PC-3 (cell line): Measurements from ENCODE around the gene IRF3. TPM values are rescaled to one million over a fixed set of nuclear protein-coding genes. Genes with fewer than 3 reads are reported as not detected.

Experiments used
- ATAC-seq: fragments of 200-7000 bp; cut with Tn5 transposase; 2 replicates; pipeline ENCODE4 v1.9.1; 2020; ENCODE audit warnings: mild to moderate bottlenecking, moderate library complexity
- BruUV-seq: library from RNA; stranded (reverse); fragments of 400-500 nt; replicated peaks from 2 replicates; lab custom pipeline; 2021; lab: Mats Ljungman, UMichigan
- CTCF ChIA-PET: fragments of 300-600 bp; sonication (Branson Sonifier 250); formaldehyde crosslinking; loops from one replicate; lab custom pipeline; 2022; ENCODE audit warnings: antibody characterized with exemption; lab: Charles Lee
- POLR2A ChIA-PET: fragments of 300-600 bp; sonication (Branson Sonifier 250); formaldehyde crosslinking; loops from one replicate; lab custom pipeline; 2022; ENCODE audit warnings: antibody characterized with exemption; ENCODE audit not compliant: unreplicated experiment; lab: Charles Lee
- DNase-seq: peaks from one replicate; pipeline ENCODE4 v3.0.0-alpha.2; 2015
- H2AFZ ChIP-seq: fragments of 300-600 bp; sonication (generic); 2 replicates; pipeline ENCODE4 v1.6.0; 2016; ENCODE audit warnings: antibody characterized with exemption, low read length
- H3F3A ChIP-seq: fragments of 300-600 bp; sonication (generic); one replicate; pipeline ENCODE4 v1.6.0; 2017; ENCODE audit warnings: antibody characterized with exemption, low read length, control low read depth, mild to moderate bottlenecking; ENCODE audit not compliant: unreplicated experiment
- H3K27ac ChIP-seq: fragments of 300-600 bp; sonication (generic); 2 replicates; pipeline ENCODE4 v1.5.1; 2016; ENCODE audit warnings: mild to moderate bottlenecking, low read length
- H3K27me3 ChIP-seq: fragments of 300-600 bp; sonication (generic); 2 replicates; pipeline ENCODE4 v1.6.1; 2016; ENCODE audit warnings: low read length, mixed read lengths
- H3K36me3 ChIP-seq: fragments of 300-600 bp; sonication (generic); 2 replicates; pipeline ENCODE4 v1.6.1; 2016; ENCODE audit warnings: low read depth, mixed run types, low read length, mixed read lengths
- H3K4me1 ChIP-seq: fragments of 300-600 bp; sonication (generic); 2 replicates; pipeline ENCODE4 v1.5.1; 2016; ENCODE audit warnings: low read length; ENCODE audit not compliant: insufficient read depth
- H3K4me2 ChIP-seq: fragments of 300-600 bp; sonication (generic); 2 replicates; pipeline ENCODE4 v1.6.0; 2016; ENCODE audit warnings: low read length
- H3K4me3 ChIP-seq: fragments of 300-600 bp; sonication (generic); 2 replicates; pipeline ENCODE4 v1.5.1; 2016; ENCODE audit warnings: mild to moderate bottlenecking, low read length, mixed read lengths
- H3K79me2 ChIP-seq: fragments of 300-600 bp; sonication (generic); 2 replicates; pipeline ENCODE4 v1.6.1; 2017; ENCODE audit warnings: low read length, mixed read lengths
- H3K9ac ChIP-seq: fragments of 300-600 bp; sonication (generic); 2 replicates; pipeline ENCODE4 v1.6.0; 2016; ENCODE audit warnings: mild to moderate bottlenecking, low read length
- H3K9me2 ChIP-seq: fragments of 300-600 bp; sonication (generic); replicated peaks from 2 replicates; pipeline ENCODE4 v1.6.1; 2016; ENCODE audit warnings: mixed run types, low read length, mixed read lengths
- H3K9me3 ChIP-seq: fragments of 300-600 bp; sonication (generic); 2 replicates; pipeline ENCODE4 v1.6.1; 2016; ENCODE audit warnings: low read length, mixed read lengths
- H4K20me1 ChIP-seq: fragments of 300-600 bp; sonication (generic); 2 replicates; pipeline ENCODE4 v1.6.1; 2016; ENCODE audit warnings: low read length, mixed read lengths
- EZH2 ChIP-seq: fragments of 300-600 bp; sonication (generic); IDR thresholded peaks from one replicate; pipeline ENCODE4 v1.6.1; 2017; ENCODE audit warnings: antibody characterized with exemption, mild to moderate bottlenecking, low read length; ENCODE audit not compliant: unreplicated experiment
- EZH2phosphoT487 ChIP-seq: fragments of 300-600 bp; sonication (generic); IDR thresholded peaks from 2 replicates; pipeline ENCODE4 v1.6.1; 2018; ENCODE audit warnings: mild to moderate bottlenecking, antibody characterized with exemption, low read length, borderline replicate concordance
- intact Hi-C: fragments of 100-400 bp; cut with micrococcal nuclease; formaldehyde crosslinking; loops from 2 replicates; pipeline ENCODE4 v1.9.0; 2023
- total RNA-seq: library from RNA; depleted of rRNA; stranded (reverse); fragments of >200 nt; gene quantifications from 2 replicates; pipeline ENCODE4 v1.2.3, GENCODE V29; 2014
- TF ChIP-seq, protein P1 (sequence below): fragments of 300-600 bp; sonication (generic); conservative IDR thresholded peaks from 2 replicates; pipeline ENCODE4 v1.5.1; 2017; ENCODE audit warnings: antibody characterized with exemption, low read depth, mild to moderate bottlenecking, low read length

The IRF3 gene
- total RNA-seq, 1 experiment from 2014 or later = 236 TPM

- intact Hi-C loops = loop anchor here (1.0 to 2.0 kb wide), 3 partner anchors 12 to 74 kb away; partner anchors contain the start of genes PRR12 and RRAS
- BruUV-seq = TSS peak; percentile 4
- ChIA-PET CTCF (interaction anchor here (0.6 kb wide), 1 partner anchor 93 kb away, joined by 3 read pairs; no protein-coding TSS in a partner anchor), POLR2A (interaction anchor here (0.6 to 1.1 kb wide), 6 partner anchors 24 to 102 kb away, joined by 3 to 5 read pairs (median 4); partner anchors contain the start of genes AP2A1, CPT1C and RRAS)
- peak overlapping the region; percentile 89 for H3K4me3 ChIP-seq
- H3F3A ChIP-seq = no peaks in the 10 kb centered on the region
- DNase-seq (peak; percentile 97), ATAC-seq (peak; percentile 62)
- peak overlapping the region; percentile 98 for H3K4me2 ChIP-seq
- no peaks in the 10 kb centered on the region for H3K9me2 ChIP-seq
- H3K79me2 ChIP-seq = peaks cover 36% of the 10 kb centered on the region
- peaks cover 14% of the 10 kb centered on the region for H3K36me3 ChIP-seq
- H3K27me3 ChIP-seq = no peaks in the 10 kb centered on the region
- peak overlapping the region; percentile 84 for H3K9ac ChIP-seq
- H3K4me1 ChIP-seq = peaks cover 18% of the 10 kb centered on the region
- H2AFZ ChIP-seq = peak overlapping the region; percentile 88
- TF ChIP-seq, protein P1, sequence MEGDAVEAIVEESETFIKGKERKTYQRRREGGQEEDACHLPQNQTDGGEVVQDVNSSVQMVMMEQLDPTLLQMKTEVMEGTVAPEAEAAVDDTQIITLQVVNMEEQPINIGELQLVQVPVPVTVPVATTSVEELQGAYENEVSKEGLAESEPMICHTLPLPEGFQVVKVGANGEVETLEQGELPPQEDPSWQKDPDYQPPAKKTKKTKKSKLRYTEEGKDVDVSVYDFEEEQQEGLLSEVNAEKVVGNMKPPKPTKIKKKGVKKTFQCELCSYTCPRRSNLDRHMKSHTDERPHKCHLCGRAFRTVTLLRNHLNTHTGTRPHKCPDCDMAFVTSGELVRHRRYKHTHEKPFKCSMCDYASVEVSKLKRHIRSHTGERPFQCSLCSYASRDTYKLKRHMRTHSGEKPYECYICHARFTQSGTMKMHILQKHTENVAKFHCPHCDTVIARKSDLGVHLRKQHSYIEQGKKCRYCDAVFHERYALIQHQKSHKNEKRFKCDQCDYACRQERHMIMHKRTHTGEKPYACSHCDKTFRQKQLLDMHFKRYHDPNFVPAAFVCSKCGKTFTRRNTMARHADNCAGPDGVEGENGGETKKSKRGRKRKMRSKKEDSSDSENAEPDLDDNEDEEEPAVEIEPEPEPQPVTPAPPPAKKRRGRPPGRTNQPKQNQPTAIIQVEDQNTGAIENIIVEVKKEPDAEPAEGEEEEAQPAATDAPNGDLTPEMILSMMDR = no peak
- TF ChIP-seq EZH2 = no peak
- TF ChIP-seq EZH2phosphoT487 = no peak
- H3K27ac ChIP-seq = peak overlapping the region; percentile 60
- peaks cover 3% of the 10 kb centered on the region; the same call in 1 of the 2 replicates for H4K20me1 ChIP-seq
- no peaks in the 10 kb centered on the region for H3K9me3 ChIP-seq
These were observed 1.3 kb downstream of the IRF3 start for GRCh38 chr19:49664171-49665035.

- H3K4me2 ChIP-seq = no peak overlapping the region
- intact Hi-C loops = no loop called here
- H3K9me3 ChIP-seq = no peaks in the 10 kb centered on the region
- H3K36me3 ChIP-seq = peaks cover 24% of the 10 kb centered on the region
- no peak overlapping the region for H3K4me3 ChIP-seq
- peaks cover 18% of the 10 kb centered on the region for H3K4me1 ChIP-seq
- DNase-seq = no peak
- TF ChIP-seq EZH2phosphoT487 (no peak), EZH2 (no peak)
- TF ChIP-seq, protein P1 = no peak
- H3F3A ChIP-seq = no peaks in the 10 kb centered on the region
- ATAC-seq = no peak
- H3K27me3 ChIP-seq = no peaks in the 10 kb centered on the region
- H2AFZ ChIP-seq = no peak overlapping the region
- ChIA-PET POLR2A (no interaction called here), CTCF (no interaction called here)
- H3K79me2 ChIP-seq = peaks cover 36% of the 10 kb centered on the region
- no peaks in the 10 kb centered on the region for H3K9me2 ChIP-seq
- H4K20me1 ChIP-seq = peaks cover 3% of the 10 kb centered on the region; the same call in 1 of the 2 replicates
- H3K9ac ChIP-seq = no peak overlapping the region
- BruUV-seq = no TSS peak
- H3K27ac ChIP-seq = no peak overlapping the region
These were observed 2.4 kb downstream of the IRF3 start for GRCh38 chr19:49663224-49663623.

DNA sequence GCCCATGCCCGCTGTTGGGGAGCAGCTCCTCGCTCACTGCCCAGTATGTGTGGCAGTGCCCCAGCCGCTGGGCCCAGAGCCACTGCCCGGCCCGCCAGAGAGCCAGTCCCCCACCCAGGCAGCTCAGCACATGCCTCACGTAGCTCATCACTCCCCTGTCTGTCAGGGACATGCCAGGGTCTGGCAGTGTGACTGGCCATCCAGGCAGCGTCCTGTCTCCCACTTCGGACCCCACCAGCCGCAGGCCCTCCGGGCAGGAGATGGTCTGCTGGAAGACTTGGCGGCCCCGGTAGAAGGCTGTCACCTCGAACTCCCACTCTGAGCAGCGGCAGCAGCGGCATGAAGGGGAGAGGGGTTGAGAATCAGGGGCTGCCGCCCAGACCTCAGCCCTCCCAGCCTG, 3.6 kb downstream of the IRF3 start:
- no peak overlapping the region for H2AFZ ChIP-seq
- no peaks in the 10 kb centered on the region for H3K9me2 ChIP-seq
- intact Hi-C loops = no loop called here
- DNase-seq (no peak), ATAC-seq (no peak)
- H3K4me3 ChIP-seq = no peak overlapping the region
- POLR2A ChIA-PET = no interaction called here
- TSS peak; percentile 10 for BruUV-seq
- CTCF ChIA-PET = no interaction called here
- H3K9ac ChIP-seq = no peak overlapping the region
- H3K79me2 ChIP-seq = peaks cover 27% of the 10 kb centered on the region
- TF ChIP-seq, protein P1 = no peak
- no peak for TF ChIP-seq EZH2phosphoT487
- TF ChIP-seq EZH2 = no peak
- peaks cover 10% of the 10 kb centered on the region for H3K4me1 ChIP-seq
- no peaks in the 10 kb centered on the region for H4K20me1 ChIP-seq
- peaks cover 24% of the 10 kb centered on the region for H3K36me3 ChIP-seq
- no peaks in the 10 kb centered on the region for H3F3A ChIP-seq
- H3K4me2 ChIP-seq = no peak overlapping the region
- H3K27me3 ChIP-seq = no peaks in the 10 kb centered on the region
- H3K9me3 ChIP-seq = no peaks in the 10 kb centered on the region
- no peak overlapping the region for H3K27ac ChIP-seq
